Measurements from ENCODE around the gene RAB18. TPM values are rescaled to one million over a fixed set of nuclear protein-coding genes. Genes with fewer than 3 reads are reported as not detected.

The RAB18 gene
- total RNA-seq, 1 experiment from 2014 or later = 68.1 TPM

- Histone ChIP-seq H4K20me1 (ENCODE audit: insufficient read depth) (no peaks in the 10 kb centered on the region), H3K4me3 (replicated peaks in 1 of 2; ENCODE audit: low read depth in 1 of 2, low read length in 2 of 2) (no peak overlapping the region), H3K27me3 (ENCODE audit: insufficient read depth, low read length) (no peaks in the 10 kb centered on the region), H2AFZ (ENCODE audit: low read depth, low read length, poor library complexity, severe bottlenecking) (no peak overlapping the region), H3K9me3 (ENCODE audit: control insufficient read depth in 1 of 2, insufficient read depth in 1 of 2, low read depth in 1 of 2, low read length in 2 of 2) (no peaks in the 10 kb centered on the region), H3K4me1 (ENCODE audit: control insufficient read depth in 1 of 2, insufficient read depth in 2 of 2, low read length in 2 of 2) (no peaks in the 10 kb centered on the region), H3K36me3 (ENCODE audit: control insufficient read depth in 1 of 2, insufficient read depth in 2 of 2, low read length in 2 of 2) (no peaks in the 10 kb centered on the region), H3K9ac (ENCODE audit: low read length) (no peak overlapping the region), H3K9me2 (ENCODE audit: insufficient read depth) (no peaks in the 10 kb centered on the region), H3K27ac (ENCODE audit: low read depth, low read length) (no peak overlapping the region), H3K79me2 (ENCODE audit: insufficient read depth, low read length) (no peaks in the 10 kb centered on the region), H3K4me2 (ENCODE audit: low read length) (no peak overlapping the region)
- POLR2A ChIA-PET = no interaction called here
- CTCF ChIA-PET = no interaction called here
- TF ChIP-seq EGR1 (IDR thresholded peaks at IDR 0.05; ENCODE audit: low read depth) = no peak
- TF ChIP-seq CEBPB (IDR thresholded peaks at IDR 0.05; ENCODE audit: low read depth) = no peak
- no peak for TF ChIP-seq TCF7L2 (IDR thresholded peaks at IDR 0.05; ENCODE audit: borderline replicate concordance, extremely low read depth, insufficient read depth, insufficient read length)
- TF ChIP-seq JUND (IDR thresholded peaks at IDR 0.05) = no peak
- no peak for TF ChIP-seq SIN3A (IDR thresholded peaks at IDR 0.05; ENCODE audit: low read depth)
- no peak for TF ChIP-seq ATF3 (IDR thresholded peaks at IDR 0.05)
- TF ChIP-seq, protein P1, sequence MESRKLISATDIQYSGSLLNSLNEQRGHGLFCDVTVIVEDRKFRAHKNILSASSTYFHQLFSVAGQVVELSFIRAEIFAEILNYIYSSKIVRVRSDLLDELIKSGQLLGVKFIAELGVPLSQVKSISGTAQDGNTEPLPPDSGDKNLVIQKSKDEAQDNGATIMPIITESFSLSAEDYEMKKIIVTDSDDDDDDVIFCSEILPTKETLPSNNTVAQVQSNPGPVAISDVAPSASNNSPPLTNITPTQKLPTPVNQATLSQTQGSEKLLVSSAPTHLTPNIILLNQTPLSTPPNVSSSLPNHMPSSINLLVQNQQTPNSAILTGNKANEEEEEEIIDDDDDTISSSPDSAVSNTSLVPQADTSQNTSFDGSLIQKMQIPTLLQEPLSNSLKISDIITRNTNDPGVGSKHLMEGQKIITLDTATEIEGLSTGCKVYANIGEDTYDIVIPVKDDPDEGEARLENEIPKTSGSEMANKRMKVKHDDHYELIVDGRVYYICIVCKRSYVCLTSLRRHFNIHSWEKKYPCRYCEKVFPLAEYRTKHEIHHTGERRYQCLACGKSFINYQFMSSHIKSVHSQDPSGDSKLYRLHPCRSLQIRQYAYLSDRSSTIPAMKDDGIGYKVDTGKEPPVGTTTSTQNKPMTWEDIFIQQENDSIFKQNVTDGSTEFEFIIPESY (IDR thresholded peaks at IDR 0.05; ENCODE audit: extremely low read depth, insufficient replicate concordance, low read length) = no peak
- no peak for TF ChIP-seq FOSL1 (IDR thresholded peaks at IDR 0.05; ENCODE audit: low read depth)
- TF ChIP-seq POLR2A (IDR thresholded peaks at IDR 0.05; ENCODE audit: borderline replicate concordance, extremely low read depth, insufficient read depth, insufficient read length) = no peak
- TF ChIP-seq EZH2phosphoT487 (IDR thresholded peaks at IDR 0.05; ENCODE audit: borderline replicate concordance) = no peak
- TF ChIP-seq CTCF (IDR thresholded peaks at IDR 0.05 in 2 of 3, conservative IDR thresholded peaks at IDR 0.05 in 1 of 3; ENCODE audit: borderline replicate concordance in 1 of 3, insufficient read depth in 1 of 3, low read depth in 2 of 3, low read length in 2 of 3) = no peak
- TF ChIP-seq, protein P2, sequence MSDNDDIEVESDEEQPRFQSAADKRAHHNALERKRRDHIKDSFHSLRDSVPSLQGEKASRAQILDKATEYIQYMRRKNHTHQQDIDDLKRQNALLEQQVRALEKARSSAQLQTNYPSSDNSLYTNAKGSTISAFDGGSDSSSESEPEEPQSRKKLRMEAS (IDR thresholded peaks at IDR 0.05) = no peak
- TF ChIP-seq ZFX (IDR thresholded peaks at IDR 0.05) = no peak
- TF ChIP-seq SRF (IDR thresholded peaks at IDR 0.05; ENCODE audit: low read depth) = no peak
- no peak for TF ChIP-seq ELF1 (IDR thresholded peaks at IDR 0.05; ENCODE audit: borderline replicate concordance, low read depth)
- TF ChIP-seq YY1 (IDR thresholded peaks at IDR 0.05; ENCODE audit: extremely low read depth, insufficient replicate concordance, low read depth, low read length) = no peak
- TF ChIP-seq EZH2 (IDR thresholded peaks at IDR 0.05) = no peak
- no peak for TF ChIP-seq POLR2AphosphoS5 (IDR thresholded peaks at IDR 0.05; ENCODE audit: low read depth, low read length)
- no peak for TF ChIP-seq CBX3 (IDR thresholded peaks at IDR 0.05; ENCODE audit: low read depth)
- no peak for TF ChIP-seq ZNF274 (IDR thresholded peaks at IDR 0.05; ENCODE audit: low read depth, low read length)
- ATAC-seq = no peak
- RAD21 ChIA-PET (ENCODE audit: low non-redundant PET in 1 of 2, low total read pairs in 2 of 2, uncharacterized antibody in 2 of 2, unreplicated experiment in 2 of 2) = no interaction called here
- no TSS peak for BruUV-seq (replicated peaks)
- DNase-seq (ENCODE audit: low read depth, low spot score) = no peak
- intact Hi-C loops (cut with micrococcal nuclease) = no loop called here
These were observed 46.7 kb downstream of the RAB18 start for GRCh38 chr10:27550823-27551222.

Data from HCT116 (cell line).